Suprapubic skin (tissue), 4 donors: ENCODE measurements around the gene GPR137B.

Experiments
- CTCF ChIP-seq, 2 donors: fragments of 200-600 bp in 1 of 2; fragments of 450-650 bp in 1 of 2; sonication (generic) in 1 of 2; IDR thresholded peaks; one replicate each; pipeline ENCODE4 v1.5.1; 2016 to 2019; ENCODE audit warnings: antibody characterized with exemption in 2 of 2, mild to moderate bottlenecking in 1 of 2, moderate library complexity in 1 of 2
- POLR2A ChIP-seq, 2 donors: fragments of 450-650 bp; IDR thresholded peaks; one replicate each; pipeline ENCODE4 v1.6.1; 2017; ENCODE audit warnings: antibody characterized with exemption in 2 of 2, mild to moderate bottlenecking in 2 of 2, moderate library complexity in 2 of 2
- POLR2AphosphoS5 ChIP-seq, 3 donors: sonication (generic); formaldehyde crosslinking; IDR thresholded peaks; one replicate each; pipeline ENCODE4 v1.6.1; 2017; ENCODE audit warnings: antibody characterized with exemption in 3 of 3

- no peak for TF ChIP-seq CTCF (IDR thresholded peaks at IDR 0.05)
- no peak for TF ChIP-seq POLR2A (IDR thresholded peaks at IDR 0.05)
- no peak for TF ChIP-seq POLR2AphosphoS5 (IDR thresholded peaks at IDR 0.05)
These were observed 9.0 kb upstream of the GPR137B start for GRCh38 chr1:236133339-236133738.
